Stimulated activated naive CD4-positive, alpha-beta T cell (primary cell): ENCODE data around the gene ITGAD.

Experiments
- DNase-seq, 6 experiments: peaks; one replicate each; lab custom pipeline; 2025; lab: John Stamatoyannopoulos, UW

The ITGAD gene

GRCh38 chr16:31393056-31393455 is at the start of gene ITGAD:
ITGAD (plus strand) TSS chr16:31393335; CDS start chr16:31393361, 26 bp downstream.
- no peak for DNase-seq

- DNase-seq: no peak
Observed at GRCh38 chr16:31344712-31345111, 48.4 kb upstream of the ITGAD start.

GRCh38 chr16:31347445-31347844 is 45.7 kb upstream of the ITGAD start:
- no peak for DNase-seq

DNA sequence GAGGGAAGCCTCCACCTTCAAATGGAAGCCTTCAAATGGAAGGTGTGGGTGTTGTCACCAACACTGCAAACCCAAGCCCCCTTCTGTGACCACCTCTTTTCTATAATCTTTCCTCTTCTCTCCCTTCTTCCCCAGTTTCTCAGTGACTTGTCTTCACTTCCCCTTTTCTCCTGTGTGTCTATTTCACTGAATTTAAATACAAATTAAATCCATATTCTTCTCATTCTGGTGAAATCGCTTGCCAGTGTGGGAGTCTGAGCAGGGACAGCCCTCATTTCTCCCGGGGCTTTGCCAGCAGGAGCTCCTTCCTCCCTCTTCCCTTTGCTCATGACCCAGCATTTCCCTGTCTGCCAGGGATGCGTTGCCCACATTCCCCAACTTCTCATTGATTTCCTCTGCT is 44.6 kb upstream of the ITGAD start:
- DNase-seq: no peak

DNA sequence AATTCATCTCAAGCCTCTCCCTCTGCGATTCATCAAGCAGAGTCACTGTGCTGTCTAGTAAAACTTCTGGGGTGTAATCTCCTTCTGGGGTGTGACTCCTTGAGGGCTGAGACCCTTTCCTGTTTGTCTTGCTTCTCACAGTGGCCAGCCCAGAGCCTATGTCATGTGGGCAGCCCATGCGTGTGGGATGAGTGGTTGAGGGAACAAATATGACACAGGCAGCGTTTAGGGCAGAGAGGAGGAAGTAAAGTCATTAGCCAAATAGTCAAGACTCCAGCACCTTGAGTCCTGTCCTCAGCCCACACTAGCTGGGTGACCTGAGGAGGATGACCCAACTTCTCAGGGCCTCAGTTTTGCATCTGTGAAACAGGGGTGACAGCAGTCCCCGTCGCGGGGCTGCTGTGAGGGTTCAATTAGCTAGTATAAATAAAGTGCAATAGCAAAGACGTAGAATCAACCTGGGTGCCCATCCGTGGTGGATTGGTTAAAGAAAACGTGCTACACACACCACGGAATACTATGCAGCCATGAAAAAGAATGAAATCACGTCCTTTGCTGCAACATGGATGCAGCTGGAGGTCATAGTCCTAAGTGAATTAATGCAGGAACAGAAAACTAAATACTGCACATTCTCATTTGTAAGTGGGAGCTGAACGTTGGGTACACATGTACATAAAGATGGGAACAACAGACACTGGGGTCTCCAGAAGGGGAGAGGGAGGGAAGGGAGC is 42.7 kb upstream of the ITGAD start:
- no peak for DNase-seq

GRCh38 chr16:31351246-31351941 is 41.7 kb upstream of the ITGAD start:
- no peak for DNase-seq

- no peak for DNase-seq
Observed at GRCh38 chr16:31351942-31352325, 41.2 kb upstream of the ITGAD start.

- DNase-seq: no peak
Observed at GRCh38 chr16:31352376-31353115, 40.6 kb upstream of the ITGAD start.

DNA sequence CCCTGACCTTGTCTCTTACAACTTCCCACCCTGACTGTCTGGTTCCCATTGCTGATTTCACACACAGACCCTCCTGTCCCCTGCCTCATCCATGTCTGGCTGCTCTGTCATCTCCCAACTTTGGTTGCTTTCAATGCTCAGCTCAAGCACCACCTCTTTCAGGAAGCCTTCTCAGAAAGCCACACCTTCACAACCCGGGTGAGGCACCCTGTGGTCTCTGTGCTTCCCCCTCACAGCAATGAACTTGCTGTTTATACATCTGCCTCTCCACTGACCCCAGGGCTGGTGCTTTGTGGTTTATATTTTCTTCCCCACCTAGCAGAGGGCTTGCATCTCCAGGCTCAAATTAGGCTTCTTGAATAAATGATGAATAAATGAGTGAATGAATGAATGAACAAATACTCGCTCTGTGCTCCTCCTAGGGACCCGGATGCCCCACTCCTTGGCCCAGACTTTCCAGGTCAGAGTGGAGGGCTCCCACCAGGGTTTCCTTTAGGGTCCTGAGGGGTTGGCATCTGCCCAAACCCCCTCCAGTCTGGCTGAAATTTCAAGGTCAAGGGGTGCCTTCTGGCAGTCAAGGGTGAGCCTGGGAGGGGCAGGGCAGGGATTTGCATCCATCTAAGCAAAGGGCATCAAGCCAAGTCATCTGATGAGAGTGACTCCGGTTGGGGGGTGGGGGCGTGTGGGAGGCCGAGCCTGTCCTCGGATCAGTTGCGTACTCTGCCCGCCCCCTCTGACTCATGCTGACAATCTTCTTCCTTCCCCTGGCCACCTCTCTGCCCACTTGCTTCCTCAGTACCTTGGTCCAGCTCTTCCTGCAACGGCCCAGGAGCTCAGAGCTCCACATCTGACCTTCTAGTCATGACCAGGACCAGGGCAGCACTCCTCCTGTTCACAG is 38.5 kb upstream of the ITGAD start, which contains the start of gene ITGAX:
TSS of gene ITGAX (plus strand) at position 783 of the 898 bp plus-strand sequence. CDS start at position 862, 79 bp downstream.
- DNase-seq: no peak

- DNase-seq: no peak
Observed at GRCh38 chr16:31355431-31356100, 37.6 kb upstream of the ITGAD start.

DNA sequence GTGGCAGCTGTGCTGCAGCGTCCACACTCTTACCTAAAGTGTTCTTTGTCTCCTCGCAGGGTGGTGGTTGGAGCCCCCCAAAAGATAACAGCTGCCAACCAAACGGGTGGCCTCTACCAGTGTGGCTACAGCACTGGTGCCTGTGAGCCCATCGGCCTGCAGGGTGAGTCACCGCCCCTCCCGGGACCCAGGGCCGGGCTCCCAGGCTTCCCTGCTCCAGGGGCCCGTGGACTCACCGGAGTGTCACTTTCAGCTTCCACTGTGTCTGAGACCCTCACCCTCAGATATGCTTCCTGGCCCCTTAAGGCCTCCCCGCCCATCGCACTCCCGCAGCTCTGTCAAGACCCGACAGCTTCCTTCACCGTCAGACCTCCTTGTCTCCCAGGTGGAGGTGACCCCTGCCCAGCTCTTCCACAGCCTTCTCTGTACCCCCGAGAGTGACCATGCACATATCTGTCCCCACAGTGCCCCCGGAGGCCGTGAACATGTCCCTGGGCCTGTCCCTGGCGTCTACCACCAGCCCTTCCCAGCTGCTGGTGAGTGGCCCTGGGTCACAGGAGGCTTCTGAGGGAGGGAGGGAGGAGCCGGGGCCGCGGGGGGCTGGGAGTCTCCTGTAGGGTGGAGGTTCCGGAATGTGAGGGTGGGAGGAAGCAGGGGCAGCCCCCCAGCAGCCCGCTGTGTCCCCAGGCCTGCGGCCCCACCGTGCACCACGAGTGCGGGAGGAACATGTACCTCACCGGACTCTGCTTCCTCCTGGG is 36.4 kb upstream of the ITGAD start:
- no peak for DNase-seq

GRCh38 chr16:31357324-31358109 is 35.6 kb upstream of the ITGAD start:
- DNase-seq: no peak

DNA sequence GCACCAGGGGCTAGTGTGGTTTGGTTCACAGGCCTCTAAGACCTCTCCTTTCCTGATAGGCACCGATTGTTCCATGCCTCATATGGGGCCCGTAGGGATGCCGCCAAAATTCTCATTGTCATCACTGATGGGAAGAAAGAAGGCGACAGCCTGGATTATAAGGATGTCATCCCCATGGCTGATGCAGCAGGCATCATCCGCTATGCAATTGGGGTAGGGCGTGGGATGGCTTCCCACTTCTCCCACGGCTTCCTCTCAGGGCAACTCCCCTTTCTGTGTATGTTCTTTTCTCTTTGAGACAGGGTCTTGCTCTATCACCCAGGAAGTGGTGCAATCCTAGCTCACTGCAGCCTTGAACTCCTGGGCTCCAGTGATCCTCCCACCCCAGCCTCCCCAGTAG is 32.9 kb upstream of the ITGAD start:
- DNase-seq: no peak

GRCh38 chr16:31361201-31362110 is 31.7 kb upstream of the ITGAD start:
- no peak for DNase-seq

- no peak for DNase-seq
Observed at GRCh38 chr16:31362476-31363405, 30.4 kb upstream of the ITGAD start.

DNA sequence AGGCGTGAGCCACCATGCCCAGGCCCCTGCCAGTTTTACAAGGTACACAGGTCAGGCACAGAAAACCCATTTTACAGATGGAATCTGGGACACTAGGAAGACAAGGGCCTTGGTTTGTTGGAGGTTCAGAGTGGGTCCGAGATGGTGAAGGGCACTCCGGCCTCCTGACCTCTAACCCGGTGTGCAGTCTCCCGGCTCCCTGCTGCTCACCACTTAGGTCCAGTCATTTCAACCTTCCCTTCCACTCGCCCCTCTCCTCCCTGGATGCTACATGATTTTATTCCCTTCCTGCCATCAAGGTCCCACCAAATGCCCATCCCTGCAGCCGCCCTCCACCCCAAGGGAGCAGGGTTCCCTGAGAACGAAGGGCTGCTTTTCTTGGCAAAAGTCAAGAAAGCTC is 29.4 kb upstream of the ITGAD start:
- DNase-seq: no peak

- no peak for DNase-seq
Observed at GRCh38 chr16:31364421-31364820, 28.7 kb upstream of the ITGAD start.
